CD4-positive, alpha-beta memory T cell (primary cell): ENCODE measurements around the gene SH2D1A. TPM values are rescaled to one million over a fixed set of nuclear protein-coding genes. Genes with fewer than 3 reads are reported as not detected.
A peak's percentile ranks its signal among the peaks of the same experiment; 100 is the strongest.

Experiments used
- CTCF ChIA-PET: fragments of 350-600 bp; sonication (Branson Sonifier 250); formaldehyde crosslinking; loops from one replicate; lab custom pipeline; 2021; ENCODE audit warnings: inconsistent platforms; ENCODE audit not compliant: partially characterized antibody; lab: Charles Lee
- POLR2A ChIA-PET: fragments of 350-600 bp; sonication (Branson Sonifier 250); formaldehyde crosslinking; loops from one replicate; lab custom pipeline; 2021; ENCODE audit not compliant: partially characterized antibody; lab: Charles Lee
- DNase-seq, 5 donors: peaks; one replicate each; pipeline versions ENCODE4 v3.0.0 to v3.0.0-alpha.2; 2020 to 2022; ENCODE audit warnings: mixed read lengths in 1 of 5
- H3K27ac ChIP-seq: one replicate; pipeline ENCODE4 v1.7.0; 2013; ENCODE audit warnings: low read depth, low read length
- H3K27me3 ChIP-seq: 2 replicates; pipeline ENCODE4 v1.7.0; 2013; ENCODE audit warnings: mild to moderate bottlenecking, low read length, moderate library complexity; ENCODE audit not compliant: insufficient read depth
- H3K36me3 ChIP-seq: 2 replicates; pipeline ENCODE4 v1.7.0; 2013; ENCODE audit warnings: mild to moderate bottlenecking, low read length, moderate library complexity; ENCODE audit not compliant: insufficient read depth
- H3K4me1 ChIP-seq: 2 replicates; pipeline ENCODE4 v1.7.0; 2013; ENCODE audit warnings: mild to moderate bottlenecking, low read length, moderate library complexity; ENCODE audit not compliant: insufficient read depth
- H3K4me3 ChIP-seq, 2 donors: one replicate each; pipeline ENCODE4 v1.7.0; 2013; ENCODE audit warnings: low read length in 2 of 2, mild to moderate bottlenecking in 1 of 2
- H3K9me3 ChIP-seq, 2 donors: one replicate each; pipeline ENCODE4 v1.7.0; 2013; ENCODE audit warnings: low read length in 2 of 2, control low read depth in 1 of 2; ENCODE audit not compliant: control insufficient read depth in 1 of 2
- H3K27ac Mint-ChIP-seq, 7 donors: one replicate each; pipeline ENCODE4 v1.8.0; 2020 to 2021; ENCODE audit warnings: mixed read lengths in 7 of 7, mild to moderate bottlenecking in 6 of 7, inconsistent platforms in 3 of 7, moderate library complexity in 3 of 7
- H3K27me3 Mint-ChIP-seq, 2 donors: one replicate each; pipeline ENCODE4 v1.8.0; 2020 to 2021; ENCODE audit warnings: mixed read lengths in 2 of 2
- H3K36me3 Mint-ChIP-seq, 2 donors: one replicate each; pipeline ENCODE4 v1.8.0; 2020 to 2021; ENCODE audit warnings: mixed read lengths in 2 of 2, inconsistent platforms in 1 of 2, mild to moderate bottlenecking in 1 of 2
- H3K4me1 Mint-ChIP-seq, 4 donors: one replicate each; pipeline ENCODE4 v1.8.0; 2020 to 2021; ENCODE audit warnings: mixed read lengths in 4 of 4, mild to moderate bottlenecking in 1 of 4
- H3K4me3 Mint-ChIP-seq, 8 donors: one replicate each; pipeline ENCODE4 v1.8.0; 2020 to 2021; ENCODE audit warnings: mixed read lengths in 8 of 8, mild to moderate bottlenecking in 7 of 8, moderate library complexity in 6 of 8, inconsistent platforms in 3 of 8
- H3K9me3 Mint-ChIP-seq, 8 donors: one replicate each; pipeline ENCODE4 v1.8.0; 2020 to 2021; ENCODE audit warnings: mixed read lengths in 8 of 8, mild to moderate bottlenecking in 5 of 8, inconsistent platforms in 3 of 8, moderate library complexity in 1 of 8
- intact Hi-C: fragments of 100-400 bp; cut with micrococcal nuclease; formaldehyde crosslinking; loops from one replicate; pipeline ENCODE4 v1.15.1; 2023
- polyA plus RNA-seq, 2 donors: library from polyadenylated mRNA; unstranded; fragments of 300-500 nt; fragmentation: Illumina TruSeq; gene quantifications; one replicate each; pipeline ENCODE4 v1.2.3, GENCODE V29; 2021
- total RNA-seq, 2 experiments: library from RNA; stranded (reverse); gene quantifications; one replicate each; pipeline ENCODE4 v1.2.3, GENCODE V29; 2021

The SH2D1A gene
- total and polyA plus RNA-seq, 4 experiments from 2014 or later, result 50.3 to 85.1 (median 58.7) TPM

- no peaks in the 10 kb centered on the region for H3K27me3 Mint-ChIP-seq
- peaks cover 12 to 61% of the 10 kb centered on the region in 2 donors for H3K36me3 Mint-ChIP-seq
- no peaks in the 10 kb centered on the region for H3K9me3 ChIP-seq
- H3K4me1 Mint-ChIP-seq, result peaks cover 15 to 32% (median 20%) of the 10 kb centered on the region in 4 donors
- intact Hi-C loops, result loop anchor here (1.0 kb wide), 1 partner anchor 15 kb away; no protein-coding TSS in a partner anchor
- no peaks in the 10 kb centered on the region for H3K27me3 ChIP-seq
- peaks cover 18% of the 10 kb centered on the region for H3K4me1 ChIP-seq
- no peaks in the 10 kb centered on the region for H3K9me3 Mint-ChIP-seq
- H3K4me3 ChIP-seq, result no peak overlapping the region
- no peak overlapping the region for H3K27ac ChIP-seq
- no peak for DNase-seq
- no peak overlapping the region for H3K4me3 Mint-ChIP-seq
- POLR2A ChIA-PET, result interaction anchor here (0.9 to 1.3 kb wide), 3 partner anchors 22 to 407 kb away, joined by 3 to 4 read pairs (median 3); partner anchors contain the start of gene SH2D1A
- peak overlapping the region in 5 of 7 donors; percentile 9 to 75 (median 41) for H3K27ac Mint-ChIP-seq
- H3K36me3 ChIP-seq, result peaks cover 18% of the 10 kb centered on the region
- CTCF ChIA-PET, result interaction anchor here (1.1 to 2.4 kb wide), 2 partner anchors 17 to 19 kb away, joined by 4 to 8 read pairs; no protein-coding TSS in a partner anchor
Measured at GRCh38 chrX:124369722-124370121, 23.4 kb downstream of the SH2D1A start.

- Histone ChIP-seq H3K27ac (no peak overlapping the region), H3K9me3 (no peaks in the 10 kb centered on the region), H3K4me1 (peaks cover 18% of the 10 kb centered on the region), H3K27me3 (no peaks in the 10 kb centered on the region), H3K4me3 (no peak overlapping the region), H3K36me3 (peaks cover 14% of the 10 kb centered on the region)
- no peaks in the 10 kb centered on the region for H3K27me3 Mint-ChIP-seq
- POLR2A ChIA-PET, result interaction anchor here (1.0 kb wide), 1 partner anchor 30 kb away, joined by 3 read pairs; no protein-coding TSS in a partner anchor
- no peaks in the 10 kb centered on the region for H3K9me3 Mint-ChIP-seq
- H3K4me3 Mint-ChIP-seq, result no peak overlapping the region
- peak overlapping the region in 1 of 7 donors; percentile 83 for H3K27ac Mint-ChIP-seq
- no peak for DNase-seq
- CTCF ChIA-PET, result interaction anchor here (0.7 to 1.1 kb wide), 3 partner anchors 10 to 262 kb away, joined by 3 read pairs; no protein-coding TSS in a partner anchor
- intact Hi-C loops, result no loop called here
- peaks cover 12 to 44% of the 10 kb centered on the region in 2 donors for H3K36me3 Mint-ChIP-seq
- H3K4me1 Mint-ChIP-seq, result peaks cover 12 to 23% (median 15%) of the 10 kb centered on the region in 4 donors
Measured at GRCh38 chrX:124373348-124373747, 27.0 kb downstream of the SH2D1A start.

DNA sequence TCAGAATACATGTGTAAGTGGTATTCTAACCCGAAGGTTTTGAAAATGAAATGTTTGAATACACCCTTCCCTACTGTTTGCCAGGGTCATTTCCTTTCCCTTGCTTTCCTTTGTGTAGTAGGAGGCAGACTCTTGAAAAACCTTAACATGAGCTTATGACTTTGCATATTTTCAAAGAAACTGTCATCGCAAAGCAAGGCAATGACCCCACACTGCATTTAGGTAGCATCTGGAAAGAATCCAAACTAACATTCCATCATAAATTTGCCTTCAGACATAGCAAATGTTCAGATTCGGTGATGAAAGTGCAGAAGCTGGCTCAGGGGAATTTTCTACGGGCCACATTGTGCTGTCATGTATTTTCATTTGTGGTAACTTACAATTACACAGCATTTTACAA lies 32.3 kb downstream of the SH2D1A start:
- no peaks in the 10 kb centered on the region for H3K27me3 ChIP-seq
- H3K9me3 ChIP-seq, result no peaks in the 10 kb centered on the region
- H3K4me3 ChIP-seq, result no peak overlapping the region
- H3K27me3 Mint-ChIP-seq, result no peaks in the 10 kb centered on the region
- no peaks in the 10 kb centered on the region for H3K36me3 ChIP-seq
- CTCF ChIA-PET, result interaction anchor here (1.1 to 1.9 kb wide), 3 partner anchors 9 to 28 kb away, joined by 3 to 5 read pairs (median 4); no protein-coding TSS in a partner anchor
- H3K4me1 Mint-ChIP-seq, result peaks cover 3 to 11% (median 5%) of the 10 kb centered on the region in 4 donors
- DNase-seq, result no peak
- no peak overlapping the region for H3K4me3 Mint-ChIP-seq
- no peak overlapping the region for H3K27ac ChIP-seq
- no peaks in the 10 kb centered on the region for H3K9me3 Mint-ChIP-seq
- H3K27ac Mint-ChIP-seq, result no peak overlapping the region
- peaks cover 0 to 26% of the 10 kb centered on the region in 2 donors for H3K36me3 Mint-ChIP-seq
- H3K4me1 ChIP-seq, result no peaks in the 10 kb centered on the region
- intact Hi-C loops, result no loop called here
- POLR2A ChIA-PET, result no interaction called here

DNA sequence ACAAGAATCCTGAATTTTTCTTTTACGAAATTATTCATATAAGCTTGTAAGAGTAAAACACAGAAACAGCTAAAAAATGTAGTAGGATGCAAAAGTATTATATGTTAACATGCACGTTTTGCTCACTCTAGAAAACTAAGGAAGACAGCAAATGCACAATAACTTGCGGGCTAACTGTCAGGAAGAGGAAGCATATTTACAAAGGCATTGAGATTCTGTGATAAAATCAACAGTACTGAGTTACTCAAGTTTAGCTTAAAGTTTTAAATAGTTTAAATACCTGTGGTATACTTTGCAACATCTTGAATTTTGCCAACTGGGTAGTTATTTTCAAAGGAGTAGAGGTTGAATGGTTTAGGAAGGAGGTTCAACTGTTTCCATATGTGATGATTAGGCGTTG lies 37.0 kb downstream of the SH2D1A start:
- peaks cover 0 to 42% of the 10 kb centered on the region in 2 donors for H3K36me3 Mint-ChIP-seq
- intact Hi-C loops, result loop anchor here (10.0 kb wide), 1 partner anchor 419 kb away; the partner anchor contains the start of gene STAG2

DNA sequence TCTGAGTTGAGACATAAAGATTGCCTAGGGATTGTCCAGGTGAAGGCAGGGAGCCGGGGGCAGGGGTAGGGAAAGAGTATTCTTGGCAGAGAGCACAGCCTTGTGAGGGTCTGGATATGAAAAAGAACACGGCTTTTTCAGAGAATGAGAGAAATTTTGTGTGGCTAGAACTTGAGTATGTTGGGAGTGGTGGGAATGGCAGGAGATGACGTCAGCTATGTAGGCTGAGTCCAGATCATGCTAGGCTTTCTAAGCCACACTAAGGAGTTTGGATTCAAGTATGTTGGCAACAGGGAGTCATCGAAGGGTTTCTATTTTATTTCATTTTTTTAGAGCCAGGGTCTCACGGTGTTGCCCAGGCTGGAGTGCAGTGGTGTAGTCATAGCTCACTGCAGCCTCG lies 40.0 kb downstream of the SH2D1A start:
- Histone ChIP-seq H3K4me3 (no peak overlapping the region), H3K27ac (no peak overlapping the region), H3K9me3 (no peaks in the 10 kb centered on the region), H3K36me3 (no peaks in the 10 kb centered on the region), H3K4me1 (no peaks in the 10 kb centered on the region), H3K27me3 (no peaks in the 10 kb centered on the region)
- Mint-ChIP-seq H3K4me3 (no peak overlapping the region), H3K27ac (peak overlapping the region in 2 of 7 donors; percentile 37 to 71), H3K9me3 (no peaks in the 10 kb centered on the region), H3K27me3 (no peaks in the 10 kb centered on the region), H3K4me1 (peaks cover 0 to 13% (median 7%) of the 10 kb centered on the region in 4 donors), H3K36me3 (peaks cover 0 to 39% of the 10 kb centered on the region in 2 donors)
- POLR2A ChIA-PET, result no interaction called here
- intact Hi-C loops, result loop anchor here (10.0 kb wide), 1 partner anchor 422 kb away; the partner anchor contains the start of gene STAG2
- CTCF ChIA-PET, result no interaction called here
- DNase-seq, result no peak

More for the DNA sequence above, 37.0 kb downstream of the SH2D1A start:
- DNase-seq, result no peak
- no peaks in the 10 kb centered on the region for H3K9me3 Mint-ChIP-seq
- H3K4me3 Mint-ChIP-seq, result no peak overlapping the region
- no peaks in the 10 kb centered on the region for H3K36me3 ChIP-seq
- peak overlapping the region in 2 of 7 donors; percentile 38 to 50 for H3K27ac Mint-ChIP-seq
- ChIA-PET POLR2A (interaction anchor here (0.9 to 2.0 kb wide), 2 partner anchors 35 to 166 kb away, joined by 4 read pairs; no protein-coding TSS in a partner anchor), CTCF (interaction anchor here (0.7 to 1.1 kb wide), 3 partner anchors 10 to 172 kb away, joined by 3 to 4 read pairs (median 3); no protein-coding TSS in a partner anchor)
- H3K27me3 ChIP-seq, result no peaks in the 10 kb centered on the region
- no peaks in the 10 kb centered on the region for H3K4me1 ChIP-seq
- H3K27me3 Mint-ChIP-seq, result no peaks in the 10 kb centered on the region
- H3K9me3 ChIP-seq, result no peaks in the 10 kb centered on the region
- H3K4me3 ChIP-seq, result no peak overlapping the region
- no peak overlapping the region for H3K27ac ChIP-seq
- peaks cover 3 to 12% (median 6%) of the 10 kb centered on the region in 4 donors for H3K4me1 Mint-ChIP-seq

GRCh38 chrX:124388562-124388961 lies 42.2 kb downstream of the SH2D1A start:
- ChIA-PET CTCF (interaction anchor here (0.8 to 1.7 kb wide), 6 partner anchors 10 to 429 kb away, joined by 3 to 8 read pairs (median 4); no protein-coding TSS in a partner anchor), POLR2A (interaction anchor here (0.8 kb wide), 1 partner anchor 43 kb away, joined by 3 read pairs; no protein-coding TSS in a partner anchor)
- intact Hi-C loops, result loop anchor here (2.0 to 10.0 kb wide), 2 partner anchors 178 to 424 kb away; partner anchors contain the start of gene STAG2
- H3K9me3 Mint-ChIP-seq, result no peaks in the 10 kb centered on the region
- no peaks in the 10 kb centered on the region for H3K27me3 Mint-ChIP-seq
- DNase-seq, result peak; percentile 35 to 58 (median 53)
- peak overlapping the region in 1 of 7 donors; percentile 42 for H3K27ac Mint-ChIP-seq
- Histone ChIP-seq H3K9me3 (no peaks in the 10 kb centered on the region), H3K4me1 (no peaks in the 10 kb centered on the region), H3K27me3 (no peaks in the 10 kb centered on the region), H3K4me3 (no peak overlapping the region), H3K36me3 (no peaks in the 10 kb centered on the region), H3K27ac (no peak overlapping the region)
- H3K36me3 Mint-ChIP-seq, result peaks cover 7 to 36% of the 10 kb centered on the region in 2 donors
- no peak overlapping the region for H3K4me3 Mint-ChIP-seq
- H3K4me1 Mint-ChIP-seq, result peaks cover 1 to 12% (median 8%) of the 10 kb centered on the region in 4 donors

DNA sequence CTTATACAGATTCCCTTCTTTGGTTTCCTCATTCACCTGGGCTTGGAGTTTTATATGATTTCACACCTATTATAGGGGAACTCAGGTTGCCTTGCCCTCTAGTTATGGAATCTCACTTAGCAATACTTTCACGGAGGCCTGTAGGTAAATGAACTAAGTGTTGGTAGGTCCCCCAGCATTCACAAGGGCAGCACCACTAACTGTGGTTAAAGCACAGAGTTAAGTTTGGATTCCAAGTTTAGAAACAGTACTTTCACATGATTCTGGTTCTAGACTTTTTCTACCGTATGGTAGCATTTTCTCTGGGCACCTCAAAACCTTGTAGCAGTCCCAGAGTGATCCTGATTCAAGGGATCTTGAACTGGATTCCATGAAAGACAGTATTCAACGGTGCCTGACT lies 46.4 kb downstream of the SH2D1A start:
- Histone ChIP-seq H3K4me3 (no peak overlapping the region), H3K9me3 (no peaks in the 10 kb centered on the region), H3K27ac (no peak overlapping the region), H3K36me3 (no peaks in the 10 kb centered on the region), H3K4me1 (peaks cover 25% of the 10 kb centered on the region), H3K27me3 (no peaks in the 10 kb centered on the region)
- ChIA-PET POLR2A (no interaction called here), CTCF (no interaction called here)
- no peak for DNase-seq
- Mint-ChIP-seq H3K27me3 (no peaks in the 10 kb centered on the region), H3K4me3 (no peak overlapping the region), H3K9me3 (no peaks in the 10 kb centered on the region), H3K36me3 (peaks cover 7 to 15% of the 10 kb centered on the region in 2 donors), H3K27ac (peak overlapping the region in 1 of 7 donors; percentile 53), H3K4me1 (peaks cover 15 to 42% (median 31%) of the 10 kb centered on the region in 4 donors)
- intact Hi-C loops, result no loop called here
